CD4-positive, alpha-beta T cell (primary cell): Measurements from ENCODE around the gene JCHAIN. TPM values are rescaled to one million over a fixed set of nuclear protein-coding genes. Genes with fewer than 3 reads are reported as not detected.
A peak's percentile ranks its signal among the peaks of the same experiment; 100 is the strongest.

Experiments
- ATAC-seq: fragments of 200-7000 bp; cut with Tn5 transposase; one replicate; pipeline ENCODE4 v1.10.0; 2022; ENCODE audit warnings: mild to moderate bottlenecking; ENCODE audit not compliant: poor library complexity
- CTCF ChIA-PET: fragments of 350-600 bp; sonication (Branson Sonifier 250); formaldehyde crosslinking; loops from one replicate; lab custom pipeline; 2021; ENCODE audit warnings: antibody characterized with exemption, inconsistent platforms; lab: Charles Lee
- POLR2A ChIA-PET: fragments of 350-600 bp; sonication (Branson Sonifier 250); formaldehyde crosslinking; loops from one replicate; lab custom pipeline; 2021; ENCODE audit warnings: antibody characterized with exemption, inconsistent platforms; lab: Charles Lee
- DNase-seq, 14 experiments: peaks; one replicate each; pipeline ENCODE4 v3.0.0-alpha.2; 2013 to 2020; ENCODE audit warnings: mixed read lengths in 2 of 14
- H3K27ac ChIP-seq, 2 donors: one replicate each; pipeline versions ENCODE4 v1.5.1 to v1.7.0; 2013; ENCODE audit warnings: low read length in 2 of 2, low read depth in 1 of 2, mild to moderate bottlenecking in 1 of 2
- H3K27me3 ChIP-seq, 2 experiments: 1 replicate in 1 of 2; 2 replicates in 1 of 2; pipeline versions ENCODE4 v1.6.1 to v1.7.0; 2013; ENCODE audit warnings: low read length in 2 of 2, control low read depth in 1 of 2, mild to moderate bottlenecking in 1 of 2, moderate library complexity in 1 of 2; ENCODE audit not compliant: insufficient read depth in 2 of 2, control insufficient read depth in 1 of 2
- H3K36me3 ChIP-seq: one replicate; pipeline ENCODE4 v1.6.1; 2013; ENCODE audit warnings: low read length, control low read depth; ENCODE audit not compliant: insufficient read depth
- H3K4me1 ChIP-seq: one replicate; pipeline ENCODE4 v1.6.1; 2013; ENCODE audit warnings: low read length, control low read depth; ENCODE audit not compliant: insufficient read depth
- H3K4me3 ChIP-seq: one replicate; pipeline ENCODE4 v1.5.1; 2013; ENCODE audit warnings: mild to moderate bottlenecking, low read length, moderate library complexity
- H3K9me3 ChIP-seq, 2 experiments: 1 replicate in 1 of 2; 2 replicates in 1 of 2; pipeline versions ENCODE4 v1.6.1 to v1.7.0; 2013; ENCODE audit warnings: low read length in 2 of 2, mild to moderate bottlenecking in 2 of 2, control low read depth in 1 of 2, moderate library complexity in 1 of 2; ENCODE audit not compliant: control insufficient read depth in 1 of 2, insufficient read depth in 1 of 2
- H3K27ac Mint-ChIP-seq: one replicate; pipeline ENCODE4 v1.8.0; 2020; ENCODE audit warnings: mixed read lengths
- H3K27me3 Mint-ChIP-seq: one replicate; pipeline ENCODE4 v1.8.0; 2021; ENCODE audit warnings: mixed read lengths
- H3K36me3 Mint-ChIP-seq: one replicate; pipeline ENCODE4 v1.8.0; 2021; ENCODE audit warnings: low read depth, mixed read lengths
- H3K4me1 Mint-ChIP-seq: one replicate; pipeline ENCODE4 v1.8.0; 2021; ENCODE audit warnings: low read depth, mixed read lengths
- H3K4me3 Mint-ChIP-seq: one replicate; pipeline ENCODE4 v1.8.0; 2020; ENCODE audit warnings: mild to moderate bottlenecking, mixed read lengths
- H3K9me3 Mint-ChIP-seq: one replicate; pipeline ENCODE4 v1.8.0; 2020; ENCODE audit warnings: mixed read lengths
- CTCF ChIP-seq: fragments of 200-600 bp; IDR thresholded peaks from one replicate; pipeline ENCODE4 v1.8.0; 2022; ENCODE audit warnings: antibody characterized with exemption, mild to moderate bottlenecking
- intact Hi-C, 2 experiments: fragments of 100-400 bp; cut with DNase I in 1 of 2; cut with micrococcal nuclease in 1 of 2; formaldehyde crosslinking; loops; one replicate each; pipeline versions ENCODE4 v1.15.1 to v1.9.0; 2023 to 2025; cut with DNase I, micrococcal nuclease
- total RNA-seq, 174 experiments: library from RNA in 2 of 174; stranded (reverse) in 2 of 174; gene quantifications; one replicate each; pipeline ENCODE4 v1.2.3 and lab custom pipeline; 2021 to 2026

The JCHAIN gene
- total RNA-seq, 2 experiments from 2014 or later, result 1.0 to 2.7 TPM

DNA sequence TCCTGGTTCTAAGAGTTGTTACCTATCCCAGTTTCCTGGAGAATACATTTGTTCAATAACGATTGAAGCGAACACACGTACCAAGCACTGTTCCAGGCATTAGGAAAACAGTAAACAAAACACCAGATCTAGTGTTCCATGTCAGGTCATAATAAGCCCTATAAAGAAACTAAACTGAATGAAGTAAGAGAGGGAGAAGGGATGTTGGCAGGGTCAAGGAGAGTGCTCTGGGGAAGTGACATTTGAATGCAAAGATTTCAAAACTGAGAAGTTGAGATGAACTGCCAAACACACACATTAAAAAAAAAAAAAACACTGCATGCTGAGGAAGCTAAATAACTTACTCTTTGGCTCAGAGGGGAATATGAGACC, 52.1 kb downstream of the JCHAIN start:
- H3K27me3 ChIP-seq, result peaks cover 0 to 3% of the 10 kb centered on the region in 2 experiments
- ATAC-seq (no peak), DNase-seq (no peak)
- Mint-ChIP-seq H3K9me3 (peaks cover 1% of the 10 kb centered on the region), H3K36me3 (no peaks in the 10 kb centered on the region), H3K4me1 (peaks cover 18% of the 10 kb centered on the region), H3K27ac (no peak overlapping the region), H3K27me3 (peaks cover 16% of the 10 kb centered on the region), H3K4me3 (no peak overlapping the region)
- intact Hi-C loops, result no loop called here
- no peaks in the 10 kb centered on the region for H3K4me1 ChIP-seq
- H3K9me3 ChIP-seq, result no peaks in the 10 kb centered on the region
- no peak for TF ChIP-seq CTCF
- POLR2A ChIA-PET, result interaction anchor here (1.0 kb wide), 1 partner anchor 73 kb away, joined by 3 read pairs; no protein-coding TSS in a partner anchor
- no peaks in the 10 kb centered on the region for H3K36me3 ChIP-seq
- H3K27ac ChIP-seq, result no peak overlapping the region
- CTCF ChIA-PET, result no interaction called here
- H3K4me3 ChIP-seq, result no peak overlapping the region

DNA sequence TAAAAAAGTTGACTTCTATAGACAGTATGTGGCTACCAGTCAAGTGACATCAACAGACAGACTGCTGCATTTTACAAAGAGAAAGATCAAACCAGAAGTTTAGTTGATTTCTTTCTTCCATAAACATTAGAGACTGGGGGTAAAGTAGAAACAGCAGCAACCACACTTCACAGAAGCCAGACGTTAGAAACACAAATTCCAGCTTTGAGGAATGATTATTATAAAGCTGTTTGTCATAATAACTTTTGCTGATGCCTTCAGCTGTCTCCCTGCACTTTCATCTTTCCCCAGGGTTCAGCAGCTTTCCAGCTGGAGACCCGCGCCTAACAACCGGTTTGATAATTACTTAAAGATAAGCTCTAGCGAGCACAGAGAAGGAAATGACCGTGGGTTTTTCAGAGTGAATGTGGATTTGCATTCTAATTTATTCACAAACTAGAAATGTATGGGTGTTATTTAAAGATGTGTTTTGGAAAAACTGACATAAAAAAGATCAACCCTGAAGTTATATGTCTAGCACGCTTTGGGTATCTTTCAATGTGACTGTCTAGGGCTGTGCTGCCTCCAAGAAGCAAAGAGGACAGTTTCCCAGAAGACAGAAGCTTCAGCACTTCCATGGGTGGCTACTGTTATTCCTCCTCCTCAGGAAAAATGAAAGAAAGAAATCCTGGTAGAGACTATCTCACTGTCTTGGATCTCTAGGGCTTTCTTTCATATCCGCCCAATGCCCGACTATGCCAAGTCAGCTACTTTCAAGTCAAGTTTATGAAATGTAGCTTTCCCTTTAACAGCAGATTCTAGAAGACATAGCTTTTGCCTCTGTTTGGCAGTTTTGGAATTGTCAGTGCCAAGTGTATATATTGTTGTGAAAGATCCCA, 52.8 kb downstream of the JCHAIN start:
- no peaks in the 10 kb centered on the region for H3K9me3 ChIP-seq
- Mint-ChIP-seq H3K4me1 (peaks cover 18% of the 10 kb centered on the region), H3K27ac (no peak overlapping the region), H3K36me3 (no peaks in the 10 kb centered on the region), H3K9me3 (no peaks in the 10 kb centered on the region), H3K4me3 (peak overlapping the region; percentile 22), H3K27me3 (peaks cover 17% of the 10 kb centered on the region)
- H3K27ac ChIP-seq, result no peak overlapping the region
- H3K27me3 ChIP-seq, result peaks cover 0 to 3% of the 10 kb centered on the region in 2 experiments
- no peak overlapping the region for H3K4me3 ChIP-seq
- no peak for ATAC-seq
- no peaks in the 10 kb centered on the region for H3K4me1 ChIP-seq
- CTCF ChIA-PET, result no interaction called here
- intact Hi-C loops, result no loop called here
- H3K36me3 ChIP-seq, result no peaks in the 10 kb centered on the region
- no peak for DNase-seq
- POLR2A ChIA-PET, result interaction anchor here (1.0 kb wide), 1 partner anchor 74 kb away, joined by 3 read pairs; no protein-coding TSS in a partner anchor
- no peak for TF ChIP-seq CTCF

DNA sequence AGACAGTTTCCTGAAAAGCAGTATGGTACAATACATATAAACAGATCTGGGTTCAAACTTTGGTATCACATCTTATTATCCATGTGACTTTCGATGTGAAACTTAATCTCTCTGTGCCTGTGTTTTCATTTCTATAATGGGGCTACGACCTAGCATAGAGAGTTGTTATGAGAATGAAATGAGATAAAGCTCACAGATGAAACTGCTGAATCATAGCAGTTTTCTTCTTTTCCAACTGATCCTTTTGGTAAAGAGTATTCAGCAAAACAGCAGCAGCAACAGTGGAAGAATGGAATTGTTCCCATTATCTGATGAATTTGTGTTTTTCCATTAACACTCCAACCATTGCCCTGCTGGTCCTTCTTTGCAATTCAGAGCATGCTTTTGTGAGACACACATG, 58.0 kb downstream of the JCHAIN start:
- intact Hi-C loops, result no loop called here
- ChIA-PET CTCF (no interaction called here), POLR2A (no interaction called here)
- ATAC-seq (no peak), DNase-seq (no peak)
- Histone ChIP-seq H3K4me3 (no peak overlapping the region), H3K27me3 (peaks cover 0 to 3% of the 10 kb centered on the region in 2 experiments), H3K9me3 (no peaks in the 10 kb centered on the region), H3K36me3 (no peaks in the 10 kb centered on the region), H3K4me1 (no peaks in the 10 kb centered on the region), H3K27ac (no peak overlapping the region)
- Mint-ChIP-seq H3K36me3 (no peaks in the 10 kb centered on the region), H3K4me3 (no peak overlapping the region), H3K9me3 (no peaks in the 10 kb centered on the region), H3K4me1 (peaks cover 7% of the 10 kb centered on the region), H3K27ac (no peak overlapping the region), H3K27me3 (peaks cover 21% of the 10 kb centered on the region)
- no peak for TF ChIP-seq CTCF
